Measurements from ENCODE around the gene CNPY2.

The CNPY2 gene

GRCh38 chr12:56315249-56315621, 553 bp downstream of the CNPY2 start:
- no peak for DNase-seq (ENCODE audit: extremely low read depth, insufficient read length)
- TF ChIP-seq CTCF (IDR thresholded peaks at IDR 0.05; ENCODE audit: insufficient read depth, low read length, poor library complexity, severe bottlenecking) = no peak
- H3K27me3 ChIP-seq (replicated peaks; ENCODE audit: control insufficient read depth, insufficient read depth, low read length) = no peaks in the 10 kb centered on the region
- peak overlapping the region; percentile 92 for H3K4me3 ChIP-seq (replicated peaks; ENCODE audit: low read depth, low read length)
- peaks cover 17% of the 10 kb centered on the region for H3K36me3 ChIP-seq (ENCODE audit: control insufficient read depth, insufficient read depth, low read length)

GRCh38 chr12:56311003-56311402, 4.8 kb downstream of the CNPY2 start:
- Histone ChIP-seq H3K27me3 (replicated peaks; ENCODE audit: control insufficient read depth, insufficient read depth, low read length) (no peaks in the 10 kb centered on the region), H3K4me3 (replicated peaks; ENCODE audit: low read depth, low read length) (no peak overlapping the region), H3K36me3 (ENCODE audit: control insufficient read depth, insufficient read depth, low read length) (peaks cover 11% of the 10 kb centered on the region)
- no peak for DNase-seq (ENCODE audit: extremely low read depth, insufficient read length)
- TF ChIP-seq CTCF (IDR thresholded peaks at IDR 0.05; ENCODE audit: insufficient read depth, low read length, poor library complexity, severe bottlenecking) = no peak

GRCh38 chr12:56308714-56309113, 7.1 kb downstream of the CNPY2 start:
- no peak for DNase-seq (ENCODE audit: extremely low read depth, insufficient read length)
- TF ChIP-seq CTCF (IDR thresholded peaks at IDR 0.05; ENCODE audit: insufficient read depth, low read length, poor library complexity, severe bottlenecking) = no peak
- Histone ChIP-seq H3K27me3 (replicated peaks; ENCODE audit: control insufficient read depth, insufficient read depth, low read length) (no peaks in the 10 kb centered on the region), H3K4me3 (replicated peaks; ENCODE audit: low read depth, low read length) (no peak overlapping the region), H3K36me3 (ENCODE audit: control insufficient read depth, insufficient read depth, low read length) (peaks cover 8% of the 10 kb centered on the region)

GRCh38 chr12:56307221-56307965, 8.4 kb downstream of the CNPY2 start:
- Histone ChIP-seq H3K36me3 (ENCODE audit: control insufficient read depth, insufficient read depth, low read length) (peaks cover 8% of the 10 kb centered on the region), H3K27me3 (replicated peaks; ENCODE audit: control insufficient read depth, insufficient read depth, low read length) (no peaks in the 10 kb centered on the region), H3K4me3 (replicated peaks; ENCODE audit: low read depth, low read length) (no peak overlapping the region)
- DNase-seq (ENCODE audit: extremely low read depth, insufficient read length) = no peak
- no peak for TF ChIP-seq CTCF (IDR thresholded peaks at IDR 0.05; ENCODE audit: insufficient read depth, low read length, poor library complexity, severe bottlenecking)

- H3K4me3 ChIP-seq (replicated peaks; ENCODE audit: low read depth, low read length) = no peak overlapping the region
- no peaks in the 10 kb centered on the region for H3K27me3 ChIP-seq (replicated peaks; ENCODE audit: control insufficient read depth, insufficient read depth, low read length)
- no peak for DNase-seq (ENCODE audit: extremely low read depth, insufficient read length)
- peaks cover 3% of the 10 kb centered on the region for H3K36me3 ChIP-seq (ENCODE audit: control insufficient read depth, insufficient read depth, low read length)
- no peak for TF ChIP-seq CTCF (IDR thresholded peaks at IDR 0.05; ENCODE audit: insufficient read depth, low read length, poor library complexity, severe bottlenecking)
Measured at GRCh38 chr12:56304872-56305590, 10.8 kb downstream of the CNPY2 start.
